Bronchial epithelial cell (primary cell): Measurements from ENCODE around the gene GPR34. TPM values are rescaled to one million over a fixed set of nuclear protein-coding genes. Genes with fewer than 3 reads are reported as not detected.

Experiments used
- DNase-seq: peaks from one replicate; pipeline ENCODE4 v3.0.0-alpha.2; 2010; ENCODE audit warnings: low read depth
- FAIRE-seq: peaks from 2 replicates; lab custom pipeline; 2011; peaks lifted over from hg19 to GRCh38; lab: Jason Lieb, UNC
- H3K27me3 ChIP-seq: 2 replicates; pipeline ENCODE4 v1.5.1; 2011; ENCODE audit warnings: low read length; ENCODE audit not compliant: control insufficient read depth, insufficient read depth
- H3K36me3 ChIP-seq: 2 replicates; pipeline ENCODE4 v1.5.1; 2011; ENCODE audit warnings: low read length; ENCODE audit not compliant: control insufficient read depth, insufficient read depth
- H3K4me3 ChIP-seq: 2 replicates; pipeline ENCODE4 v1.5.1; 2011; ENCODE audit warnings: mild to moderate bottlenecking, low read depth, low read length, control low read depth
- total RNA-seq: library from RNA; depleted of rRNA; stranded (reverse); fragments of >200 nt; gene quantifications from 2 replicates; pipeline ENCODE4 v1.2.1, GENCODE V29; 2014
- TF ChIP-seq, protein P1 (sequence below): IDR thresholded peaks from 2 replicates; pipeline ENCODE4 v1.5.1; 2011; ENCODE audit warnings: mild to moderate bottlenecking, moderate library complexity, low read length, control low read depth, inconsistent platforms; ENCODE audit not compliant: insufficient read depth, severe bottlenecking

GPR34 gene
- total RNA-seq, 1 donor from 2014 or later, result not detected

DNA sequence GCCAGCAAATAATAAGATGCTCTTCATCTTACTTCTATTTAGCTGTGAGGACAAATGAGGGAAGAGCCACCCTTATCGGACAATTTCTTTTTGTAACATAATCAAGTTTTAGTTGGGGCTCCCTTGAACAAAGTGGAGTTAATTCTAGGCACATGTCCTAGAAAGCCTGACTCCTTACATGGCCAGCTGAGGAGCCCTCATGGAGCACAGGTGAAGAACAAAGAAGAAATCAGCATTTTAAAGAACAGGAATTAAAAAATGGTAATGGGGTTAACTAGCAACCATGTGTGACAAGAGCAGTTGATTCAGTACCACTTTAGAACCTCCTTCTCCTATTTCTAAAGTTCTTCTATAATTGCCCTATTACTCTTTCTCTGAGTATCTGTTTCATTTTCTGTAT lies 51.1 kb downstream of the GPR34 start:
- DNase-seq, result no peak
- no peak for FAIRE-seq
- TF ChIP-seq, protein P1, sequence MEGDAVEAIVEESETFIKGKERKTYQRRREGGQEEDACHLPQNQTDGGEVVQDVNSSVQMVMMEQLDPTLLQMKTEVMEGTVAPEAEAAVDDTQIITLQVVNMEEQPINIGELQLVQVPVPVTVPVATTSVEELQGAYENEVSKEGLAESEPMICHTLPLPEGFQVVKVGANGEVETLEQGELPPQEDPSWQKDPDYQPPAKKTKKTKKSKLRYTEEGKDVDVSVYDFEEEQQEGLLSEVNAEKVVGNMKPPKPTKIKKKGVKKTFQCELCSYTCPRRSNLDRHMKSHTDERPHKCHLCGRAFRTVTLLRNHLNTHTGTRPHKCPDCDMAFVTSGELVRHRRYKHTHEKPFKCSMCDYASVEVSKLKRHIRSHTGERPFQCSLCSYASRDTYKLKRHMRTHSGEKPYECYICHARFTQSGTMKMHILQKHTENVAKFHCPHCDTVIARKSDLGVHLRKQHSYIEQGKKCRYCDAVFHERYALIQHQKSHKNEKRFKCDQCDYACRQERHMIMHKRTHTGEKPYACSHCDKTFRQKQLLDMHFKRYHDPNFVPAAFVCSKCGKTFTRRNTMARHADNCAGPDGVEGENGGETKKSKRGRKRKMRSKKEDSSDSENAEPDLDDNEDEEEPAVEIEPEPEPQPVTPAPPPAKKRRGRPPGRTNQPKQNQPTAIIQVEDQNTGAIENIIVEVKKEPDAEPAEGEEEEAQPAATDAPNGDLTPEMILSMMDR, result no peak
- Histone ChIP-seq H3K4me3 (no peak overlapping the region), H3K36me3 (peaks cover 1% of the 10 kb centered on the region), H3K27me3 (no peaks in the 10 kb centered on the region)

Other genes with a start within 250 kb of the GPR34 start
- gene NYX, start 241.6 kb upstream of the GPR34 start, total RNA-seq, result not detected in 2 replicates
- gene GPR82, start 35.2 kb downstream of the GPR34 start, total RNA-seq, result not detected in 2 replicates
- 92.6 and 141 TPM in 2 replicates for gene CASK, start 234.6 kb downstream of the GPR34 start, total RNA-seq